SH-SY5Y (cell line): ENCODE measurements around the gene VAV2.

Experiments
- GATA2 ChIP-seq: IDR thresholded peaks from 2 replicates; pipeline ENCODE4 v1.6.1; 2011; ENCODE audit warnings: mild to moderate bottlenecking, low read depth, low read length
- GATA3 ChIP-seq: IDR thresholded peaks from 2 replicates; pipeline ENCODE4 v1.6.1; 2011; ENCODE audit warnings: low read depth, mild to moderate bottlenecking, low read length, moderate library complexity

GRCh38 chr9:133801739-133802138, 190.4 kb downstream of the VAV2 start:
- TF ChIP-seq GATA2 (no peak), GATA3 (no peak)
